SK-N-MC (cell line): Measurements from ENCODE around the gene SETD2.

Experiments used
- EZH2 ChIP-seq: fragments of 200-600 bp; sonication (generic); IDR thresholded peaks from one replicate; pipeline ENCODE4 v1.6.1; 2017; ENCODE audit warnings: antibody characterized with exemption
- FOXP2 ChIP-seq: optimal IDR thresholded peaks from 2 replicates; pipeline ENCODE3; 2011; ENCODE audit warnings: mild to moderate bottlenecking, moderate library complexity; ENCODE audit not compliant: insufficient read depth; ENCODE audit errors: extremely low read length, control extremely low read depth
- POLR2AphosphoS5 ChIP-seq: IDR thresholded peaks from 2 replicates; pipeline ENCODE4 v1.6.1; 2012; ENCODE audit warnings: mild to moderate bottlenecking, low read depth, low read length, borderline replicate concordance

GRCh38 chr3:46982546-46982945 is 181.4 kb downstream of the SETD2 start:
- TF ChIP-seq POLR2AphosphoS5 (no peak), EZH2 (no peak), FOXP2 (no peak)
